VCaP (cell line): ENCODE measurements around the gene TEX35.
"Not testable (repeated sequence)": the region's sequence is repeated elsewhere in the genome, so short reads cannot be mapped to it uniquely, and the experiment has no call there.

Experiments
- H3K27ac ChIP-seq: fragments of 450-650 bp; 2 replicates; pipeline ENCODE4 v1.5.1; 2017
- TF ChIP-seq, protein P1 (sequence below): fragments of 450-650 bp; conservative IDR thresholded peaks from 2 replicates; pipeline ENCODE4 v1.5.1; 2017; ENCODE audit warnings: mild to moderate bottlenecking, moderate library complexity

TEX35 gene

DNA sequence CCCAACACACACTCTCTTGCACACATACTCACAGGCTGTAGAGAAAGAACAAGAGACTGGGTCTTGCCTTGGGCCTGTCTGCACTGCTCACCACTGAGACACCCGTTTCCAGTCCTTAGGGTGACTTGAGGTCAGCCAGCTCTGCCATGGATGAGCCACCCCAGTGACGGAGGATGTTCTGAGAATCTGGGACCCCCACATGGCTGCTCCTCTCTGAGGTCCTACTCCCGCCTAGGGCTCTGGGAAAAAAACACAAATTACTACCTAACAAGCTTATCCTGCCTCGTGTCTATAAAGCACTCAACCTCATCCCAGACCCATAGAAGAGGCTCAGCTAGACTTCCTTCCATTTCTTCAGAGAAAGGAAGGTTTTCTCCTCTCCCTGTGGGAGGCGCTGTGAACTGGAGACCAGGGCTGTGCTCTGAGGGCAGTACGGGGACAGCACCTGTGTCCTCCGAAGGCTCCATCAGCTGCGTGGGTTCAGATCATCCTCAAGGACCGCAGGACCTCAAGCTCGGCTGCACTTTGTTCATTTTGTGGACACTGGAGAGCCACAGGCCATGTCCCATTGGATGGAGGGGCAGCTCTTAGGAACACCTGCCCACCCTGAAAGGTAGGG lies 11.9 kb upstream of the TEX35 start:
- TF ChIP-seq, protein P1, sequence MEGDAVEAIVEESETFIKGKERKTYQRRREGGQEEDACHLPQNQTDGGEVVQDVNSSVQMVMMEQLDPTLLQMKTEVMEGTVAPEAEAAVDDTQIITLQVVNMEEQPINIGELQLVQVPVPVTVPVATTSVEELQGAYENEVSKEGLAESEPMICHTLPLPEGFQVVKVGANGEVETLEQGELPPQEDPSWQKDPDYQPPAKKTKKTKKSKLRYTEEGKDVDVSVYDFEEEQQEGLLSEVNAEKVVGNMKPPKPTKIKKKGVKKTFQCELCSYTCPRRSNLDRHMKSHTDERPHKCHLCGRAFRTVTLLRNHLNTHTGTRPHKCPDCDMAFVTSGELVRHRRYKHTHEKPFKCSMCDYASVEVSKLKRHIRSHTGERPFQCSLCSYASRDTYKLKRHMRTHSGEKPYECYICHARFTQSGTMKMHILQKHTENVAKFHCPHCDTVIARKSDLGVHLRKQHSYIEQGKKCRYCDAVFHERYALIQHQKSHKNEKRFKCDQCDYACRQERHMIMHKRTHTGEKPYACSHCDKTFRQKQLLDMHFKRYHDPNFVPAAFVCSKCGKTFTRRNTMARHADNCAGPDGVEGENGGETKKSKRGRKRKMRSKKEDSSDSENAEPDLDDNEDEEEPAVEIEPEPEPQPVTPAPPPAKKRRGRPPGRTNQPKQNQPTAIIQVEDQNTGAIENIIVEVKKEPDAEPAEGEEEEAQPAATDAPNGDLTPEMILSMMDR = no peak
- H3K27ac ChIP-seq = no peak overlapping the region

DNA sequence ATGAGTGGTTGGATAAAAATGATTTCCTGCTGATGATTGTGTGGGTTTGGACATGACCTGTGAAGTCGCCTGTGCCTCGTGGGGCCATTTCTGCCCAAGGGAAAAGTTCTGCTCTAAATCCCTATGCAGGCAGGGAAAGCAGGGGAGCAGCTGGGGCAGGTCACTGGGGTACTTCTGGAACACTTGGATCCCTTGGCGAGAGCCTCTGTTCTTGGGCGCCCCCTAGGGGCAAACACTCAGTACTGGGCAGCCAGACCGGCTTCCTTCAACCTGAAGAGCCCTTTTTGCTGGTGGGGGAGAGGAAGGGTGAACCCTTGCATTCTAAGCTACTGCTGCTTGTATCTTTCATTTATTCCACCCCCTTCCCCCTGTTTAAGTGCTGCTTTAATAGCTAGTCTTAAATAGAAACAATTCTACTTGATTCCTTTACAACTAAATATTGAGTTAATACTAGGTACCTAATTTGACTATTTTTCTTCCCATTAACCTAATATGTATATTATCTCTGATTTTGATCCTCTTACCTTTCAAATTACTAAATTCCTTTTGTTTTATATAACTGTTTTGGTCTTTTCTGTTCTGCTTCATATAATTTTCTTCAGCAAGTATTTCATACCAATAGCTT lies 11.1 kb upstream of the TEX35 start:
- TF ChIP-seq, protein P1 = peak; percentile 80

DNA sequence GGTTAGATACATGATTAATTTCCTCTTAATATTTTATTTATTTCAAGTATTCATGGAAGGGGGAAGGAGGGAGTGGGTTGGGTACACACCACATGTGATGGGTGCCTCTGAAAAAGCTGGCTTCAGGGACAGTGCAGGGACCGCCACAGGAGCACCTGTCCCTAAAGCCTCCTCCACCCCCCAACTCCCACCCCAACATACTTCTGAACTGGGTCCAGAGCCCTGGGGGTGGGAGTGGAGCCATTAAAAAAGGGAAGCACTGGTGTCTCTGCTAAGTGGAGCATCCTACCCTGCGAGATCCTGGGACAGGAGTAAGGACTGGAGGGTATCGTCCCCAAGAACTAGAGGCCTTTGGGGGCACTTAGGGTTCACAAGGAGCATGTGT lies 10.6 kb upstream of the TEX35 start:
- TF ChIP-seq, protein P1 = no peak
- H3K27ac ChIP-seq = no peak overlapping the region

More for the DNA sequence above, 11.1 kb upstream of the TEX35 start:
- no peak overlapping the region for H3K27ac ChIP-seq

DNA sequence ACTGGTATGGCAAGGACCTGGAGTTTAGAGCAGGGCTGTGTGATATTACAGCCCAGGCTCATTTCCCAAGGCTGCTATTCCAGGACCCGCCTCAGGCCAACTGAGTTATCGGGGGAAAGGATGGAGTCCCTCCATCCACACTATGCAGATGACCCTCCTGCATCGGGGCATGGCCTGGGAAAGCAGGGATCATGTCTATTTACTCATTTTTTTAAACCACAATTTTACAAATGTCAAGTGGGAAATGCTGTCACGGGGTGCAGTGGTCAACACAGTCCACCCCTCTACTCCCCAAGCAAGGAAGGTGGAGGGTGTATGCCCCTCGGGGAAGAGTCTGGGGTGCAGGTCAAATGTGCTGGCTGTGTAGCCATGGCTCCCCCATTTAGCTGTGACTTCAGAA lies 10.1 kb upstream of the TEX35 start:
- no peak overlapping the region for H3K27ac ChIP-seq
- TF ChIP-seq, protein P1 = no peak

DNA sequence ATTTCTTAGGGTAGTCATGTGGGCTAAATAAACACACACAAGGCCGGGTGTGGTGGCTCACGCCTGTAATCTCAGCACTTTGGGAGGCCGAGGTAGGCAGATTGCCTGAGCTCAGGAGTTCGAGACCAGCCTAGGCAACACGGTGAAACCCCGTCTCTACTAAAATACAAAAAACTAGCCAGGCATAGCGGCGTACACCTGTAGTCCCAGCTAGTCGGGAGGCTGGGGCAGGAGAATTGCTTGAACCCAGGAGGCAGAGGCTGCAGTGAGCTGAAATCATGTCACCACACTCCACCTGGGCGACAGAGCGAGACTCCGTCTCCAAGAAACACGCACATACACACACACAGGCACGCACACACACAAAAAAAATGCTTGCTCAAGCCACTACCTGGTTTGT lies 9.6 kb upstream of the TEX35 start:
- H3K27ac ChIP-seq = not testable (repeated sequence)

DNA sequence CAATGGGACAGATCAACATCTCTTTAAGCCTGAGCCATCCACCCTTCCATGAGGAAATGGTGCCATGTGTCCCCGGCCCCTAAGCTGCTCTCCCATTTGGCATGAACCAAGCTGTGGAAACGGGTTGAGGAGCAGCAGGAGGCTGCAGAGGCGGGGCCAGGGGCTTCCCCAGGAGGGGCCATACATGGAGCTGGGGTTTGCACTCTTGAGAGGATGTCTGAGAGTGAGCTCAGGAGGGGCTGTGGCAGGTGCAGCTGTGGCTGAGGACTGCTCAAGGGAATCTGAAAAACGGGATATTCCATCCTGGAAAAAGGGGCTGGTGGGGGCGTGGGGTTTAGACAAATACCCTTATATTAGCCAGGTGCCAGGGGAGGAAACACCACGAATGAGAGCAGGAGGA lies 9.1 kb upstream of the TEX35 start:
- H3K27ac ChIP-seq = no peak overlapping the region
- TF ChIP-seq, protein P1 = no peak

DNA sequence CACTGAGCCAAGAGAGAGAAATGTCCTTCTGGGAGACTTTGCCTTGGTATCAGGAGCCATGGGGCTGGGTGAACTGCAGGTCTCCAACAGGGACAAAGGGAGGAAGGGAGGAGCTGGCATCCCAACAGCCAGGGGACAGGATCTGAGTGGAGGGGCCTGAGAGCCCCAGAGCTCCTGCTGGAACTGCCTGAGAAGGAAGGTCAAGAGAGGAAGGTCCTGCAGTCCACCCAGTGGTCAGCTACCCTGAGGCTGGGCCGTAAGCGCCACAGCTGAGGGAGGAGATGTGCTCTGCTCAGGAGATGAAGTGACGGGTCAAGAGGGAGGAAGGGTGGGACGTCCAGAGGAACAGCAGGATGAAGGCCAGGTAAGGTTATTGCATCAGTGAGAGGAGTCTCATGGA lies 8.6 kb upstream of the TEX35 start:
- no peak overlapping the region for H3K27ac ChIP-seq
- TF ChIP-seq, protein P1 = no peak

DNA sequence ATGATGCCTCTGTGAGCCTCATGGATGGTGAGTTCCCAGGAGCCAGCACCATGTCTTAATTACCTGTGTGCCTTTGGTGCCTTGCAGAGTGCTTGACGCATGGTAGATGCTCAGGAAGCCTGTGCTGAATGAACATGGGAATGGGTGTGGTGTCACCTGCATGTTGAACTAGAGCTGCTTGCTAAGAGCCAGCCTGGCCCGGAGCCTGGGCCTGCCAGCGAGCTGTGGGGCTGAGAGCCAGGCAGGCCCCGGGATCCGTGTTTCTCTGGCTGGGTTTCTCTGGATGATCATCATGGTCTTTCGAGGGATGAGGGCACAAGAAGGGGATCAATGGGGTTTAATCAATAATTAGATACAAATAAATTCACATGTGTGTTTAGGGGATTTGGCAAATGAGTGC lies 6.7 kb upstream of the TEX35 start:
- TF ChIP-seq, protein P1 = no peak
- no peak overlapping the region for H3K27ac ChIP-seq
